DND-41 (cell line): Measurements from ENCODE around the gene SIRT5.

Experiments
- EZH2 ChIP-seq: IDR thresholded peaks from 3 replicates; pipeline ENCODE4 v1.6.1; 2012; ENCODE audit warnings: borderline replicate concordance, low read depth, mild to moderate bottlenecking, moderate library complexity, low read length, inconsistent platforms; ENCODE audit not compliant: severe bottlenecking
- TF ChIP-seq, protein P1 (sequence below): IDR thresholded peaks from 2 replicates; pipeline ENCODE4 v1.5.1; 2012; ENCODE audit warnings: borderline replicate concordance, low read length, moderate library complexity, mild to moderate bottlenecking; ENCODE audit not compliant: poor library complexity, severe bottlenecking; ENCODE audit errors: extremely low read depth

DNA sequence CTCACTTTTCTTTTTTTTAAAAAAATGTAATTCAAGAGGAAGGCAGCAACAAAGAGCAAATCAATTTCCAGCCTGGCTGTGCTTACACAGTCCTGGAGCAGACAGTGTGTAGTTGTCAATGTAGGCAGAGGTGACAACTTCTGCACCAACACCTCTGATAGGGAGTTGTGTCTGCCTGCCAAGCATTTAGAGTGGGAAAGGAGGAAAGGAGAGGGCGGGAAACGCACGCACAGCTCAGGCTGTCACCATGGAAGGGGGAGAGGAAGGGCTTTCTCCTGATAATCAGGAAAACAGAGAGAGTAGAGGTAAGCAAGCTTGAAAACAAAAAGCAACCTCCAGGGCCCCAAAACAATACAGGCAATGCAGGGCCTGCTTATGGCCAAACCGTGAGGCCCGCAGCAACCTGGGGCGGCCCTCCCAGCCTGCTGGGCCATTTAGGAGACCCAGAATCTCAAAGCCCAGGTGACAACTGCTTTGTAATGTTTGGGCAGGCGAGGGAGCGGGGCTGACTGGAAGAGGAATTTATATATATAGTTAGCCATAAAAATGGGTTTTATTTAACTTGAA, 45.5 kb upstream of the SIRT5 start:
- TF ChIP-seq, protein P1, sequence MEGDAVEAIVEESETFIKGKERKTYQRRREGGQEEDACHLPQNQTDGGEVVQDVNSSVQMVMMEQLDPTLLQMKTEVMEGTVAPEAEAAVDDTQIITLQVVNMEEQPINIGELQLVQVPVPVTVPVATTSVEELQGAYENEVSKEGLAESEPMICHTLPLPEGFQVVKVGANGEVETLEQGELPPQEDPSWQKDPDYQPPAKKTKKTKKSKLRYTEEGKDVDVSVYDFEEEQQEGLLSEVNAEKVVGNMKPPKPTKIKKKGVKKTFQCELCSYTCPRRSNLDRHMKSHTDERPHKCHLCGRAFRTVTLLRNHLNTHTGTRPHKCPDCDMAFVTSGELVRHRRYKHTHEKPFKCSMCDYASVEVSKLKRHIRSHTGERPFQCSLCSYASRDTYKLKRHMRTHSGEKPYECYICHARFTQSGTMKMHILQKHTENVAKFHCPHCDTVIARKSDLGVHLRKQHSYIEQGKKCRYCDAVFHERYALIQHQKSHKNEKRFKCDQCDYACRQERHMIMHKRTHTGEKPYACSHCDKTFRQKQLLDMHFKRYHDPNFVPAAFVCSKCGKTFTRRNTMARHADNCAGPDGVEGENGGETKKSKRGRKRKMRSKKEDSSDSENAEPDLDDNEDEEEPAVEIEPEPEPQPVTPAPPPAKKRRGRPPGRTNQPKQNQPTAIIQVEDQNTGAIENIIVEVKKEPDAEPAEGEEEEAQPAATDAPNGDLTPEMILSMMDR = no peak
- TF ChIP-seq EZH2 = no peak
